ENCODE data around the gene GFI1.

DNA sequence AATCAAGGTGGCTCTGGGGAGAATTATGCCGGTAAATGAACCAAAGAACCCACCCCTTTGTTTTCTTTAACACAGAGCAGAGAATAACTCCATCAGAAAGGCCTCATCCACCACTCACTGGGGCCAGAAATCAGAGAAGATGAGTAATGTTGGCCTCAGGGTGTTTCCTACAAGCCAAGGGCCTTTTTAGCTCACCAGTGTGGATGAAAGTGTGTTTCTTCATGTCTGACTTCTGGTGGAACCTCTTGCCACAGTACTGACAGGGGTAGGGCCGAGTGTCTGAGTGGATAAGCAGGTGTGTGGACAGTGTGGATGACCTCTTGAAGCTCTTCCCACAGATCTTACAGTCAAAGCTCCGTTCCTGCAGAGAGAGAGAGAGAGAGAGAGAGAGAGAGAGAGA lies 8.3 kb downstream of the GFI1 start:
- TF ChIP-seq, protein P1, sequence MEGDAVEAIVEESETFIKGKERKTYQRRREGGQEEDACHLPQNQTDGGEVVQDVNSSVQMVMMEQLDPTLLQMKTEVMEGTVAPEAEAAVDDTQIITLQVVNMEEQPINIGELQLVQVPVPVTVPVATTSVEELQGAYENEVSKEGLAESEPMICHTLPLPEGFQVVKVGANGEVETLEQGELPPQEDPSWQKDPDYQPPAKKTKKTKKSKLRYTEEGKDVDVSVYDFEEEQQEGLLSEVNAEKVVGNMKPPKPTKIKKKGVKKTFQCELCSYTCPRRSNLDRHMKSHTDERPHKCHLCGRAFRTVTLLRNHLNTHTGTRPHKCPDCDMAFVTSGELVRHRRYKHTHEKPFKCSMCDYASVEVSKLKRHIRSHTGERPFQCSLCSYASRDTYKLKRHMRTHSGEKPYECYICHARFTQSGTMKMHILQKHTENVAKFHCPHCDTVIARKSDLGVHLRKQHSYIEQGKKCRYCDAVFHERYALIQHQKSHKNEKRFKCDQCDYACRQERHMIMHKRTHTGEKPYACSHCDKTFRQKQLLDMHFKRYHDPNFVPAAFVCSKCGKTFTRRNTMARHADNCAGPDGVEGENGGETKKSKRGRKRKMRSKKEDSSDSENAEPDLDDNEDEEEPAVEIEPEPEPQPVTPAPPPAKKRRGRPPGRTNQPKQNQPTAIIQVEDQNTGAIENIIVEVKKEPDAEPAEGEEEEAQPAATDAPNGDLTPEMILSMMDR (conservative IDR thresholded peaks at IDR 0.05; ENCODE audit: low read depth, low read length): no peak
- TF ChIP-seq EZH2 (IDR thresholded peaks at IDR 0.05; ENCODE audit: low read length, unreplicated experiment): no peak
